HUDEP-2 (cell line): ENCODE measurements around the gene FOXI2.

Source experiments
- DNase-seq, 76 experiments: peaks; one replicate each; lab custom pipeline; 2025; ENCODE audit not compliant: unreplicated experiment in 76 of 76; lab: John Stamatoyannopoulos, UW

FOXI2 gene

DNA sequence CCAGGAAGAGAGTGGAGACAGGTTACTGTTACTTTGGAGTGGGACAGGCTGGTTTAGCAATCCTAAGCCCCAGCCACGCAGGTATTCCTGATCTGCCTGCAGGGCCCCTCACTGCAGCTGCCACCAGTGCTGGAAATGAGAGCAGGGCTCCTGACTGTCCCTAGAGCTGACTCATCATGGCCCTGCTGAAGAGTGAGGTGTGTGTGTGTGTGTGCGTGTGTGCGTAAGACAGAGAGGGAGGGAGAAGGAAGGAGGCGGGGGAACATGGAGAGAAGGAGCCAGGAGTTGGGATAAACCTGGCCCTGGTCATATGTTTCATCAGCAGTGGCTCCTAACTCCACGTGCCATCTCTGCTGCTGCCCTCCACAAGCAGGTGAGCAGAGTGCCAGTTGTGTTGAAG is 3.6 kb downstream of the FOXI2 start:
- no peak for DNase-seq

DNA sequence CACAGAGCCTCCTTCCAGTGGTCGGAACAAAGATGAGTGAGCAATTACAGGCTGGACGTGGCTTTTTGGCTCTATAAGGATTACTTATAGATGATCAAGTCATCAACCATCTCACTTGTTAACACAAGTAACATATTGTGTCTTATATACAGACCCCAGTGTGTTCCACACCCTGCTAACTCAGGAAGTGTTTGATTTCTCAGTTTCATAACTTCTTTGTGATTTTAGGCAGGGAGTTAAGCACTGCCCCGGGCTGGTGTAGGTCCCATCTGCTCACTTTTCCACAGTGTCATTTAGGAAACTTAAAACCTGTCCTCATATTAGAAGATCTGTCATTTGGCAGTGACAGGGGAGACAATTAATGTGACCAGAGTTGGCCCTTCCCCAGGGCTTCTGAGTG is 6.2 kb downstream of the FOXI2 start:
- DNase-seq, result no peak

DNA sequence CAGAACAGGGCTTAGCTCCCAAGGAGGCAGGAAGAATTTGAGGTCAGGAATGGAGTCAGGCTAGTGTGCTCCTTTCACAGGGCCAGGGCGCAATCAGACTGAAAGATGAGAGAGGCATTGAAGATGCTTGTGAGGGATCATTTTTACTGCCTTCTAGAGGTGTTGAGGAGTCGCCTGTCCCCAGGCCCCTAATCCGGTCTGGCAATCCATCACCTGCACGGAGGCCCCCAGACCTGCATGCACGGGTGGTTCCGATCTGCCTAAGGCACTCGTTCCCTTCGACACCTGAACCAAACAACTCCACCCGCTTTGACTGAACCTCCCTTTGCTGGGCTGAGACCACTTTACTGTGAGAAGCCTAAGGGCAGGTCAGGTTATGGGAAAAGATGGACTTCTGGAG is 8.0 kb downstream of the FOXI2 start:
- DNase-seq, result no peak

DNA sequence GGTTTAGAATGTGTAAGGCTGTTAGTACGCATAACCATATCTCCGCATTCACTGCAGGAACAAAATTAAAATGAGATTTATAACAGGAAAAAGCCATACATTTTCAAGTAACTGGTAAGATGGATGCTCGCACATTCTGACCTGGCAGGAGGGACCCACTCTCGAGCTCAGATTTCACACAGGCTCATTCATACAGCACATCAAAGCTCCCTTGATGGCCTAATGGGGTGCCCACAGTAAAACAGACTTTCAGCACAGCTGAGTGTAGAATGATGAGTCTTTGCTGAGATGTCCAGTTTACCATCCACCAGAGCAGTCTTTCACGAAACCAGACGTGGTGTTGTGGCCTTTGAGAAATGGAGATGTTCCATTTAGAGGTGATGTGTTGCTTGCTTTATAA is 8.9 kb downstream of the FOXI2 start:
- no peak for DNase-seq

DNA sequence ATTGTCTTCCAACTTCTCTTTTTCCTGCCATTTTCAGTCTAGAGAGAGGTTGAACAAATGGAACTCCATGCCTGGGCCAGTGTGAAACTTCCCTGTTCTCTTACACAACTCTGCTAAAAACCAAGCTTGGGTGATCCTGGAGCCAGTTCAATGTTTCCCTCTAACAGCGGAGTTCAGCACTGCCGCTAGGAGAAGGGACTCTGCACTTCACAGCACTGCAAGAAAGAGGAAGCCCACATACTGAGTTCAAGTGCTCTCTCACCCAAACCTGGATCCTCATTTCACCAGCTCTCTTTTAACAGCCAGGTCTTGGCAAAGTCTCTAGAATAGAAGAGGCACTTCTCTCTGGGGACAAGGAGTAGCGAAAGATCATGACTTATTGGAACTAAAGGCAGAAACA is 18.8 kb downstream of the FOXI2 start:
- no peak for DNase-seq

DNA sequence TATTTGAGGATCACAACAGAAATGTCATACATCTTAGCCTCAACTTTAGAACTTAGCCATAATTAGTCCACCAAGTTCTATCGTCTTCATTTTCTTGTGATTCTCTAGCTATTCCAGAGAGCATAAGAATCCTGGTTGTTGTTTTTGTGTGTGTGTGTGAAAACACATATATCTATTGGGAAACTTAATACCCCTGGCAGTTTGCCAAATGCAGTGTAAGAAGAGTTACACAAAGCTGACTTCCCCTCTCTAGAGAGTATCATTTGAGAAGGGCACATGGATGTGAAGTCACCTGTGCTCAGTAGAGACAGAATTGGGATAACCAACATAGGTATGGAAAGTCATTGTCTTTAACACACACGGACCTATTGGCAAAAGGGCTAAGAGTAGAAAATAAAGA is 19.3 kb downstream of the FOXI2 start:
- DNase-seq, result no peak

DNA sequence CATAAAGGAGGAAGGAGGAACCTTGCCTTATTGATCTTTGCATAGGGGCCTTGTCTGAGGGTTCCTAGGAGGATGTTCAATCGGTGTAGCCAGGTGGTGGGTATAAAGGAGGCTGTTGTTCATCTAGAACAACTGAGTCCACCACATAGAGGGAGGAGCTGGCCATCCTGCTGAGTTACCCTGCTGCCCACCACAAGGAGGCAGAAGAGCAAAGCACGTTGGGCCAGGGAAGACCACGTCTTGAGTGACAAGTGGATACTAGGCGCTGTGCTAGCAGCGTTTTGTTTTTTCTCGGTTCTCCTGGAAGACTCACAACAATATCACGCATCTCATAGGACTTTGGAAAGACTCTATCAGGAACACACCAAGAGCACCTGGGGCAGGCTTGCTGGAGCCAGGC is 20.0 kb downstream of the FOXI2 start:
- DNase-seq, result peak in 2 of 76 experiments; percentile 9 to 15

DNA sequence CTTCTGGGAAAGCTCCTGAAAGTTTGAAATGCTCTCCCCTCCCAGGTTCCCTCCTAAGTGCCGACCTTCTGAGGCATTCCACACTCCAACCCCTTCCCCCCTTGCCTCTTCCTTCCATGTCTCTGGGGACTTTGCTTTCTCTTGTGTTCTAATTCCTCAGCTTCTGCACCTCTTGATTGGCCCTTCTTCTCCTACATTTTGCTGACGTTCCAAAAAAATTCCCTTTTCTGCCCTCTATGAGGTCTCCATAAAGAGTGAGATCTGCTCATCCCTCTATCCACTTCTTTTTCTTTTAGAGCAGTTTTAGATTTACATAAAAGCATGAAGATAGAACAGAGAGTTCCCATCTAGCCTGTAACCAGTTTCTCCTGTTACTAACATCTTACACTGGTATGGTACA is 22.3 kb downstream of the FOXI2 start:
- no peak for DNase-seq

DNA sequence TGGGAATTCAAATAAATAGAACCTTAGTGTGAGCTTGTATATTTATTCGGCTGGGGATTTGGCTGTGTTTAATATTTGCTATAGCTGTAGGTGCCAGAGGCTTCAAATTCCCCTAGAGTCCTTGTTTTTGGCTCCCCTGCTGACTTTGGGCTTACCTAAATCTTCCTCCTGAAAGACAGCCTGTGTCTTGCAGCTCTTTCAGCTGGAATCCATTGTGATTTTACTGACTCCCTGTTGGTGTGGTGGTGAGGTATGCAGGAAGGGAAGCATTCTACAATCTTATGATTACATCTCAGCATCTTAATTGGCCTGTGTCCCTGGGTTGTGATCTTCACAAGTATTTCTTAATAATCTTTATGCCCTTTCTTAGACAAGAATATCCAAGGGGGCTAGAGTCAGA is 25.9 kb downstream of the FOXI2 start:
- no peak for DNase-seq

DNA sequence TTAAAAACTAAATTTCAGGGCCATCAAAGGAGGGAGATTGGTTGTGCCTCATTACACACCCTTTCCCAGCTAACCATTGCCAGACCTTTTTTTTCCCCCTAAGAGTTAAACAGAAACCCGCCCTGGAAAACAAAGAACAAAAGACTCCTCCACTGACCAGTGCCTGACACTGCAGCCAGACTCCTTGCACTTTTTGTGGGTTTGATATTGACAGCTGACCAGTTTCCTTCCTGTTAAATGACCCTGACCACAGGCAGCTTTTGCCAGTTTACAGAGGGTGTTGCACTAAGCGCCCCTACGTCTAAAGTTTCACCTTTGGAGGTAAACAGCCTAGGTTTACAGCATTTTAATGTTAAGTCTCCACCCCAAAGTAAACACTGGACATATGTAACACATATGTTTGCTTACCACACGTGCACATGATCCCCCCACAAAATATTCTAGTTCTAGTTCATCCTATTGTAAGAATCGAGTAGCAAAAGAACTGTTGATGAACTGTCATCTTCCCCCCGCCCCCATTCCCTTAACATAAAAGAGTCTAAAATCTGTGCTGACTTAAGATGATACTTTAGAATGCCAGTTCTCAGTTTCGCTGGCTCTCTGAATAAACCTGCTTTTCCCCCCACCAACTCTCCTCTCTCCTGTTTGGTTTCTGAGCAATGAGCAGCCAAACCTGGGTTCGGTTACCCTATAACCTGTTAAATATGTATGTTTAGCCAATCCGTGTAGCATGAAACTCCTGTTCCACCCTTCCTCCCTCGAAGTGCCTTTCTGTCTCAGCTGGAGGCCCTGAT is 38.0 kb downstream of the FOXI2 start:
- no peak for DNase-seq

DNA sequence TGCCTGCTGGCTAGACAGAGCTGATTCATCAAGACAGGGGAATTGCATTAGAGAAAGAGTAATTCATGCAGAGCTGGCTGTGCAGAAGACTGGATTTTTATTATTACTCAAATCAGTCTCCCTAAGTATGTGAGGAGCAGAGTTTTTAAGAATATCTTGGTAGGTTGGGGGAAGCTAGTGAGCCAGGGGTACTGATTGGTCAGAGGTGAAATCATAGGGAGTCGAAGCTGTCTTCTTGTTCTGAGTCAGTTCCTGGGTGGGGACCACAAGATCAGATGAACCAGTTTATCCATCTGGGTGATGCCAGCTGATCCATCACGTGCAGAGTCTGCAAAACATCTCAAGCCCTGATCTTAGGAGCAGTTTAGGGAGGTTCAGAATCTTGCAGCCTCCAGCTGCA is 39.8 kb downstream of the FOXI2 start:
- DNase-seq, result peak in 3 of 76 experiments; percentile 6 to 26 (median 16)

DNA sequence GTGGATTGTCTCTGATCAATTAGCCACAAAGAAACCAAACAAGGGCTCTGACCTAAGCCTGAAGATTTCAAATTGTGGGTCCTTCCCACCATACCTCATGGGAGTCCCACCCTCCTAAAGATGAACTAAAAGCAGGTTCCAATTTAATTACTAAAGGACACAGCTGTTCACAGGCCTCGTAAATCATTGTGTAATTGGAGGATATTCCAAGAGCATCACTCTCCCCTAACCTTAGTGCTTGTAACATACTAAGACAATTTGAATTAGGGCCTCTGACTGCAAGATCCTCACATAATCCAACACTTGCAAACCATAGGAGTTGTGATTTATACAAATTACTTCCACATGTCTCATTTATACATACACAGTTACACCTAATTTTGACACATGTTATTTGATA is 44.4 kb downstream of the FOXI2 start:
- no peak for DNase-seq

DNA sequence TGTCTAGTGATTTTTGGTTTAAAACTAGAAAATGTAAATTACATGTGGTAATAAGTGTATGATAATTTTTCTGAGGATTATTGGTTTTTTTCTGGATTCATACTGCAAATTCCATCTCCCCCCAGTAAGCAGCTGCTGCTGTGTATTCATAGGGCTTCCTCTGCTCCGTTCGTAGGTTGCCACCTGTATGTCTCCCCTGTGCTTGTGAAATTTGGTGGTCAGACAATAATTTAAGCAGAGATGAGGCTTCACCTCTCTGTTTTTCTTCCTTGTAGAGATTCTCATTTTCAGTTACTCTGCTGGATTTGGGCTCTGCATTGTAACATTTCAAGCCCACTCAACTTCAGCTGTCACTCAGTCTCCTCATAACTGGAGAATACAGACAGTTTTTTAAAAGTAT is 50.9 kb downstream of the FOXI2 start:
- DNase-seq, result no peak

DNA sequence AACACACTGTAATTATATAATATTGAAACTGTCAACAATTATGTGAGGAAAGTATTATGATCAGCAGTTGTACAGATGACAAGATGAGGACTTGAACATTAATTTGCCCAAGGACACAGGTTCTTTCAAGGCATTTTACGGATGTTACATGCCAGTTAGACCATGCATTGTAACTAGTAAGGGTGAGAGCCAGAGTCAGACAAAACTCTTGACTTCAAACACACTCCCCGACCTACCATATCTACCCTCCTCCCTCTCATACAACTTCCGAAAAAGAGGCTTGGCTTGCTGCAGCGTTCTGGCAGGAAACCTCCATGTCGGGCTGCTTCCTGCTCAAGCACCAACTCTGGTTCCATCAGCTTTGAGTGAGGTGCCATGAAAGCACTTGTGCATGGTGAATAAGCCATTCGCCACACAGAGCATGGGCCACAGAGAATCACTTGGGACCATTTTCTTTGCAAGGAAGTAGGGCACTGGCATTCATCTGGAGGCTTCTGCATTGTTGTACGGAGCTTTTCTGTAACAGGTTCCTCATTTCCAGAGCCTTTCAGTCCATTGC is 53.2 kb downstream of the FOXI2 start:
- DNase-seq, result no peak
